Occipital lobe (tissue), 2 donors: ENCODE data around the gene FAM135A. TPM values are rescaled to one million over a fixed set of nuclear protein-coding genes. Genes with fewer than 3 reads are reported as not detected.
"Not testable (repeated sequence)": the region's sequence is repeated elsewhere in the genome, so short reads cannot be mapped to it uniquely, and the experiment has no call there.

Experiments used
- DNase-seq: peaks from one replicate; lab custom pipeline; 2025; lab: John Stamatoyannopoulos, UW
- total RNA-seq: library from RNA; depleted of rRNA; stranded (reverse); fragments of >200 nt; gene quantifications from one replicate; pipeline ENCODE4 v1.2.3, GENCODE V29; 2014

The FAM135A gene
- total RNA-seq, 1 donor from 2014 or later, result 161 TPM

DNA sequence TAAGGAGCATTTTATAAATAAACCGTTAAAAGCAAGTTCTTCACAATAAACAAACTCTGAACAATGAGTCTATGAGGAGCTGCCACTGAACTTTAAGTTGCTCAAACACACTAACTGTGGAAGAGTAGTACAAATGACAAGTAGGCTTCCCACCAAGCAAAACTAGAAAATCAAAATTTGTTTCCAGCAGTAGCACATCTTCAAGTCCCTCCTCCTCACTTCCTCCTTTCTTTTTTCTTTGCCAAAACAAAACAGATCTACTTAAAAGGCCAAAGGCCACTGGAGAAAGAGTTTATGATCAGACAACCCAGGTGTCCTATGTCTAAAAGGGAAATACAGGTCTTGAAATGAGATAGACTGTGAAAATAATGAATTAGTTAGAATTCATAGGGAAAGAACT, 17.1 kb upstream of the FAM135A start:
- no peak for DNase-seq

DNA sequence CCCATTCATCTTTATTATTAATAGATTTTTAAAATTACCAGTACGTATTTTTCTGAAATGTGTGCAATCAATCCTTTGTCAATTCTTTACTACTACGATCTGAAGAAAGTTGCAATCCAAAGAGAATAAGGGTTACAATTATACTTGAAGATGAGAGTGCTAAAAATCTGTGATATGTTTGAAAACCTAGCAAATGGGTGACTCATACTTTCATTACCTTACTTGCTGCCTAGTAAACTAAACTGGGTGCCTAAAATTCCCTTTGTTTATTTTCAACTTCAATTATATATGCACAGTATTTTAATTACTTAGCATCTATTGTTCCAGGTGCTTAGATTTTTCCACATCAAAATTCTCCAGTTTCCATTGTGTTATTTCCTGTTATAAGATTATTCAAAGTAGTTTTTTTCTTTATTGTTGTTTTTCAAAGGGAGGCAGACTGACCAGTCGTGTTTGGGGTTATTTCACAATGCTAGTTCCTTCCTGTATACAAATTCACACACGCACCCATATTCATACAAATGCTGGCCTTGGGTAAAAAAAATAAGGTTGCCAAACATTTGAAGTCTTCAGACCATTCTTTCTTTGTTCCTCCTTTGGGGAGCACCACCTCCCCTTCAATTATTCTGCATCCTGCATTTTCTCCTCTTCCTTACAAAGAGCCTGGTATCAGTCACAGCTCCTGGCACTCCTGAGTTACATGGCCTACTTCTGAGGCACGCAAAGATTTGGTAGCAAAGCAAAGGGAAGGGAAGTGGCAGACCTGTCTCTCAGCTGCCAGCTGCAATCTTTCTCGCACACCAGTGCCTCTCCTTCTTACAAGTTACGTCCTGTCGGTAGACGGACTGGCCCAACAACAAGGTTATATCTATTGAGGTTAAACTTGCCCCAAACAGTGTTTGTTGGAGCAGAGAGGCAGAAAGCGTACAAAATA, 16.2 kb upstream of the FAM135A start:
- DNase-seq, result no peak

DNA sequence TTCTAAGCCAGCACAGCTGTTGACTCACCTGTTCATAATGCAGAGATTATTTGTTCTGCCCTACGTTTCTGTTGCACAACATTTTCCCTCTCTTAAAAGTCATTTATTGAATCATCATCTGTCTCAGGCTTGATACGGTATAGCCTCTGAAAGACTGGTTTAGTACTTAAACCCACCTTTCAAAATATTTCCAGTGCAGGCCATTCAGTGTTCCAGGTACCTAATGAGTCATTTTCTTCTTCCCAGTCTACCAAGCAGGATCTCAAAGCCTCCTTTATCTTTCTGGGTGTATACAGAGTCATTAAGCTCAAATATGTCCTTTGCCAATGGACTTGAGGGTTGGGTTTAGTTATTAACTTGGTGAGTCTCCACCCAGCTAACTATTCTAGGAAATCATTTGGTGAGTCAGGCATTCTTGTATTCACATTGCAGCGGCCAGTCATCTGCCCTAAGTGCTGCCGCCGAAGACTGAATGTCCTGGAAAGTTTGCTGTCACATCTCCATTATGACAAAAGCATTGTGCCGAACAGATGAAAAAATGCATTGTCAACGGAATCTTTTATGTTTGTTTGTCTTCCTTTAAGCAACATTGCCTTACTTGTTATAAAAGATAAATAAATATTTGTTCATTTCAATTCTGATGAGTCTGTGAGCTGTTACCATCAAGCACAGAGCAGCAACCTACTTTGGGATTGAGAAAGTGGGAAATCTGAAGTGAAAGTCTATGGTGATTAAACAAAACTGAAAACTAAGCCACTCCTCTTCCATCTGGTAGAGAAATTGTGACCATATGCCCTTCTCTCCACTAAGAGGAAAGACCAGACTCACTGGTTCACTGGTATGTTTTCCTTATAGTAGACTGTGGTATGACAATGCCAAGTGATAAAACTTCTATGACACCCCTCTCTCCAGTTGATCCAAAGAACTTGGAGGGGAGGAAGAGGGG, 14.3 kb upstream of the FAM135A start:
- no peak for DNase-seq

DNA sequence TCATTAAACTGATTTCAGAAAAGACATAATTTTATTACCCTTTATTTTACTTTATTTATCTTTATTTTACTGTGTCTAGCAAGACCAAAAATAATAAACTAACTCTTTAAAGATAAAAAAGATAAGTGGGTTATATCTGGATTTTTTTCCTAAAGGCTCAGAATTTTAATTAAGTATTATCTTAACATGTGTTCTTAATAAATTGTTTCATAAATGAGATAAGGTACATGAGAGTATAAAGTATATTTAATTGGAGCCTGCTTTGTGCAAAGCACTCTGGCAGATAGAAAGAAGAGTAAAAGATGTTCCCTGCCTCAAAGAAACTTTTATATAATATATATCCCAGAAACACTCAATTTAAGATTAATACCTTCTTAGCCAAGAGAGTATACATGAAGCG, 8.7 kb upstream of the FAM135A start:
- DNase-seq, result no peak

GRCh38 chr6:70409216-70409615, 4.1 kb upstream of the FAM135A start:
- no peak for DNase-seq

- no peak for DNase-seq
These were observed 1.6 kb upstream of the FAM135A start for GRCh38 chr6:70411542-70412251.

GRCh38 chr6:70412252-70413113, 825 bp upstream of the FAM135A start:
- DNase-seq, result no peak

DNA sequence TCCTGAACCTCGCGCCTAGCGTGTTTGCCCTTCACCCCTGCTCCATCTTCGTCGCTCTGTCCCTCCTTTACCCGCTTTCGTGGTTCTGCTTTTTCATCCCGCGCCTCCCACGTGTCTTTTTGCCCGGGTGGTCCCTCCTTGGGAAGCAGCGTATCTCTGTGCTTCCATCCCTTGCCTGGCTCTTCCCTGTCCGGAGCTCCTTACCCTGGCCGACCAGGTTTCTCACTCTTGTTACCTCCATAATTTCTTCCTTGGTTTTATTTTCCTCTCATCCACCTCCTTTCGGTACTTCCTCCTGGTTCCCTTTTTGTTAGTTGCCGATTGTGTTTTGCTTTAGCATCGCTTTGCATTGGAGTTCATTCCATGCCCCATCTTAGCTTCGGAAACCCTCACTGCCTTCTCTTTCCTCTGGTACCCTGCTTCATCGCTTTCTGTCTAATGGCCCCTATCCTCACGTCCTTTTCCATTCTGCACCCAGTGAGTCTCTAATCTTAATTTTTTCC, 735 bp downstream of the FAM135A start:
- peak; percentile 12 for DNase-seq

DNA sequence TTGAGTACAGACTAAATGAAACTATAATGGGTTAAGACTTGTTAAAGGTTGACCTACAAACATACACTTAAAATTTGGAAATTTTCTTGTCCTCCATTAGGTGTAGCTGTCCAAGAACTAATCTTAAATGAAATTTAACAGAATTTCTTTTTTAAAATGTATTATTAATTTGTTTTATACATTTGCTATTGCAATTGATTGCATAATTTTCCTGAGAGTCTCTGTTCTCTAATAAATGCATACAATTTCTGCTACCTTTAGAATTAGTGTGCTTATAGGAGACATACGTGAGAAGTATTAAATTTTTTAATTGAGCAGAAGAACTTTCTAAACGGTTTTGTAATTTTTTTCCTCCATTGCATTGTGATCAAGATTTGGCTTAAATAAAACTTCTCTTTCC, 1.5 kb downstream of the FAM135A start:
- DNase-seq, result no peak

- DNase-seq, result no peak
These were observed 1.9 kb downstream of the FAM135A start for GRCh38 chr6:70415247-70415646.

- no peak for DNase-seq
These were observed 2.4 kb downstream of the FAM135A start for GRCh38 chr6:70415660-70416059.

DNA sequence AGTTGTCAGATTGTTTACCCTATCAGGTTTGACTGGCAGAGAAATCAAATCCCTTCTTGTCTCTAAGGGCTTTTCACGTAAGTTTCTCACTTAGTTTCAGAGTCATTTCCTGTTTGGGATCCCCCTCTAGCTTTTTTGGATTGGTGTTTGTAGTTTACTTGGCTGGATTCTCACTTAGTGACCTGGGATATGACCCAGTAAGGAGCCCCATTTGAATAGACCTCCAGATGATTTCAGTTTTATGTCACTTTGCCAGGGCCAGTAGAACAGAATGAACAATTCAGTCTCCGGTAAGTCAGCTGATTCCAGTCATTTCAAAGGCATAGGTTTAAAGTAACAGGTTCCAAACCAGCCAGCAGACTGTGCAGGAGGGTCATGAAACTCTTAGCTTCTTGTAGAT, 8.2 kb downstream of the FAM135A start:
- DNase-seq, result no peak

DNA sequence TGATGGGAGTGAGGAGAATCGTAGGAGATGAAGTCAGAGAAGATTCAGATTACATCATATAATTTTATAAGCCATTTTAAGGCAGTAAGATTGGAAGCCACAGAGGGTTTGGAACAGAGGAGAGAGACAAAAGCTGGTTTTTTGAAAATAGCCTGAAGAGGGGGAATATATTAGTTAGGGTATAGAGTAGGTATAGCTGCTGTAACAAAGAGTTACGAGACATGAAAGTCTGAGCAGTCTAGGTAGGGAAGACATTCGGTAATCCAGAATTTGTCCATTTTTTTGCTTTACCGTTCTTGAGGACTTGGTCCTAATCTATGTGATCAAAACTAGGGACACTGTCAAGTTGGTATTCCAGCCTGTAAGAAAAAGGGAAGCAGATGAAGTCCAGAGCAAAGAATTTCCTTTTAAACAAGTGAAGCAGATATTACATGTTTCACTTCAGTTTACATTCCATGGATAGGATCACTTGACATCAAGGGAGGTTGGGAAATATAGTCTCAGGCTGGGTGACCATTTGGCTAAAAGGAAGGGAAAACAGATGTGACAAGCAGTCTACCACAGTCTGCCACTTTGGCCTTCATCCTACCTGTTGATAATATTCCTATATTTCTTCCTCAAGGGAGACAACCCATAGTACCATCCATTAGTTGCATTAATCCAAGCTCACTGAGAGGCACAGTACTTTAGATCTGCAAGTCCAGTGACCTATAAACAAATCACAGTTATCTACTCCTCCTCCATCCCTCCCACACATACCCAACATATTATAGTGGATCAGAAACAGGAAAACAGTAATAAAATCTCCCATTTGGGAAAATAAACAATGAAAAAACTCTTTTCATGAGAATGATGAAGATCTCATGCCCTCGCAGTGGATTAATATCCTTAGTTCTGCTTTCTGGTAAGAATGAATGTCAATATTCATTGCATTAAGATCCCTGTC, 10.2 kb downstream of the FAM135A start:
- DNase-seq, result no peak

GRCh38 chr6:70424291-70424690, 11.0 kb downstream of the FAM135A start:
- no peak for DNase-seq

DNA sequence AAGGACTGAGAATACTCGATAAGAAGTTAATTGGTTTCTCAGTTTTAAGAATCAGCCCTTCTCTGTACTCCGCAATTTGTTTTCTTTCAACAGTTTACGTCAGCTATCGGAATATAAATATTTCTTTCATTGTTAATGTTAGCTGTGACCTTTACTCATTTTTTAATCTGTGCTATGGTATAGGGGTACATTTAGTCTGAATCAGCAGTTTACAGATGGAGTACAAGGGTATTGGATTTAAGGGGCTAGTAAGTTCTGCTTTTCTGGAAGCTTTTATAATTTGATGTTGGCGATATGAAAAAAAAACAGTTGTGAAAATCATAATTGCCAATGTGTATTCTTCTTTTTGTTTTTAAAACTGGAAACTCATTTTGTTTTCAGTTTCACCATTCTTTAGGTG, 23.0 kb downstream of the FAM135A start:
- no peak for DNase-seq

DNA sequence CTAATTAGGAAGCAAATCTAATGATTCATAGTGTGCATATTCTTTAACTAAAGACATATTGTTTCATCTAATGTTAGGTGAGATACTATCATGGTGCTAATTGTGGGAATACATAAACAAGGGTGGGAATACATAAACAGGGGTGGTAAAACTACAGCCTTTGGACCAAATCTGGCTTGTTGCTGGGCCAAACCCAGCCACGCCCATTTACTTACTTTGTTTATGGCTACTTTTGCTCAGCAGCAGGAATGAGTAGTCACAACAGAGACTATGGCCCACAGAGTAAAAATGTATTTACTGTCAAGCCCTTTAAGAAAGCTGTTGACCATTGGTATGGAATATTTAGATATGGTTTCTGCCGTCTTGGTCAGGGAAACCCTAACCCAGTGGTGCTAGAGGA, 31.7 kb downstream of the FAM135A start:
- no peak for DNase-seq

- not testable (repeated sequence) for DNase-seq
These were observed 34.2 kb downstream of the FAM135A start for GRCh38 chr6:70447343-70448070.

DNA sequence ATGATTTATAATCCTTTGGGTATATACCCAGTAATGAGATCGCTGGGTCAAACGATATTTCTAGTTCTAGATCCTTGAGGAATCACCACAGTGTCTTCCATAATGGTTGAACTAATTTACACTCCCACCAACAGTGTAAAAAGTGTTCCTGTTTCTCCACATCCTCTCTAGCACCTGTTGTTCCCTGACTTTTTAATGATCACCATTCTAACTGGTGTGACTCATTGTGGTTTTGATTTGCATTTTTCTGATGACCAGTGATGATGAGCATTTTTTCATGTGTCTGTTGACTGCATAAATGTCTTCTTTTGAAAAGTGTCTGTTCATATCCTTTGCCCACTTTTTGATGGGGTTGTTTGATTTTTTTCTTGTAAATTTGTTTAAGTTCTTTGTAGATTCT, 40.6 kb downstream of the FAM135A start:
- DNase-seq, result not testable (repeated sequence)

DNA sequence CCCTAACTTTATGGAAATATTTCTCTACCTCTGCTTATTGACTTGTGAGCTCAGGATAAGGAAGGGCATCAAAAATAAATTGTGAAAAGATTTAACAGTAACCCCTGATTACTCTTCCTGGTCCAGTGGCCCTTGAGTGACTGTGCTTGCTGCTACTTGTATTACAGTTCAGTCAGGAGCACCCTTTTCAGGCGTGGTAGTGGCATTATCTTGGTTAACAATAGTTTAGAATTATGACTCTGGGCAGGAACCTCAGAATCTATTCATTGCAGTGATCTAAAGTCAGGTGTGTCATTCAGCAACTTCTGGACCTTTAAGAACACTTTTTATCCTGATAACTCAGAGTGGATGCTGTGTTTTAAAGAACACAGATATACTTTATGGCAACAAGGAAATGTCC, 43.4 kb downstream of the FAM135A start:
- DNase-seq, result no peak
